Measurements from ENCODE around the gene CNFN. TPM values are rescaled to one million over a fixed set of nuclear protein-coding genes. Genes with fewer than 3 reads are reported as not detected.

The CNFN gene
- total and polyA plus RNA-seq, 10 of the 15 experiments (the other 5 are each of a cell fraction or from before 2014, with no cell fraction given) = 0.60 TPM; not detected in 9

- TF ChIP-seq MEF2B (IDR thresholded peaks at IDR 0.05; ENCODE audit: partially characterized antibody, poor library complexity, severe bottlenecking) (peak; percentile 22), ESRRA (IDR thresholded peaks at IDR 0.05; ENCODE audit: low read length) (peak; percentile 94; the same call in 1 of the 2 replicates), LARP7 (IDR thresholded peaks at IDR 0.05) (no peak), EGR1 (IDR thresholded peaks at IDR 0.05; ENCODE audit: borderline replicate concordance in 1 of 2, low read depth in 2 of 2, low read length in 2 of 2) (no peak), CBX5 (IDR thresholded peaks at IDR 0.05; ENCODE audit: low read depth) (no peak), JUNB (IDR thresholded peaks at IDR 0.05) (no peak), ATF7 (IDR thresholded peaks at IDR 0.05; ENCODE audit: low read depth) (peak; percentile 77), NFYB (IDR thresholded peaks at IDR 0.05; ENCODE audit: insufficient read depth, low read depth, low read length) (no peak), CBFB (IDR thresholded peaks at IDR 0.05; ENCODE audit: low read depth) (no peak), SPI1 (IDR thresholded peaks at IDR 0.05; ENCODE audit: borderline replicate concordance, insufficient read depth, low read depth, low read length) (no peak), PKNOX1 (IDR thresholded peaks at IDR 0.05) (no peak), HCFC1 (IDR thresholded peaks at IDR 0.05; ENCODE audit: low read length) (0 out of 2 replicates have a peak, but pooled peaks have one; percentile 14), EZH2 (IDR thresholded peaks at IDR 0.05; ENCODE audit: borderline replicate concordance, control insufficient read depth, low read depth, low read length) (no peak), SMC3 (IDR thresholded peaks at IDR 0.05; ENCODE audit: borderline replicate concordance, low read length) (peak; percentile 76), STAT3 (IDR thresholded peaks at IDR 0.05; ENCODE audit: low read depth, low read length) (no peak), CTCF (IDR thresholded peaks at IDR 0.05 in 2 of 3, conservative IDR thresholded peaks at IDR 0.05 in 1 of 3; ENCODE audit: control insufficient read depth in 2 of 3, extremely low read depth in 1 of 3, insufficient read depth in 1 of 3, low read depth in 3 of 3, low read length in 3 of 3) (peak; percentile 97 to 99 (median 98)), TCF3 (IDR thresholded peaks at IDR 0.05; ENCODE audit: borderline replicate concordance, insufficient read depth, low read depth, low read length) (no peak), IRF3 (IDR thresholded peaks at IDR 0.05) (0 out of 2 replicates have a peak, but pooled peaks have one; percentile 17), FOXK2 (IDR thresholded peaks at IDR 0.05) (peak; percentile 37; the same call in 1 of the 2 replicates), CHD1 (IDR thresholded peaks at IDR 0.05; ENCODE audit: low read depth, low read length) (no peak), SMARCA5 (IDR thresholded peaks at IDR 0.05) (peak; percentile 96)
These were observed 30.0 kb upstream of the CNFN start (continued) for GRCh38 chr19:42420055-42420544.

All from GM12878 (cell line).